OCI-LY3 (cell line): ENCODE measurements around the gene TAPT1.

Source experiments
- H2AFZ ChIP-seq: fragments of 200-600, 300-600 bp; shearing (Covaris generic); 2 replicates; pipeline ENCODE4 v1.6.0; 2014; ENCODE audit warnings: antibody characterized with exemption, low read depth, low read length
- H3K27ac ChIP-seq: fragments of 200-600, 300-600 bp; sonication (generic); 2 replicates; pipeline ENCODE4 v1.5.1; 2014; ENCODE audit warnings: mild to moderate bottlenecking, low read length, moderate library complexity, mixed read lengths
- H3K27me3 ChIP-seq: fragments of 200-600, 300-600 bp; sonication (generic); 2 replicates; pipeline ENCODE4 v1.6.1; 2014; ENCODE audit warnings: low read depth, low read length, mixed read lengths
- H3K36me3 ChIP-seq: fragments of 200-600, 300-600 bp; sonication (generic); replicated peaks from 2 replicates; pipeline ENCODE3; 2014; ENCODE audit warnings: low read depth, low read length, mixed read lengths
- H3K4me1 ChIP-seq: fragments of 300-600, 200-600 bp; sonication (generic); 2 replicates; pipeline ENCODE4 v1.6.1; 2014; ENCODE audit warnings: low read length, mixed read lengths
- H3K4me2 ChIP-seq: fragments of 200-600, 300-600 bp; sonication (generic); 2 replicates; pipeline ENCODE4 v1.6.1; 2014; ENCODE audit warnings: low read length, mixed read lengths
- H3K4me3 ChIP-seq: fragments of 300-600, 200-600 bp; sonication (generic); 2 replicates; pipeline ENCODE4 v1.5.1; 2014; ENCODE audit warnings: antibody characterized with exemption, mild to moderate bottlenecking, low read length, moderate library complexity
- H3K79me2 ChIP-seq: fragments of 300-600, 200-600 bp; shearing (Covaris generic); 2 replicates; pipeline ENCODE4 v1.6.1; 2014; ENCODE audit warnings: mild to moderate bottlenecking, low read length, mixed read lengths
- H3K9ac ChIP-seq: fragments of 300-600, 200-600 bp; shearing (Covaris generic); 2 replicates; pipeline ENCODE4 v1.6.0; 2014; ENCODE audit warnings: mild to moderate bottlenecking, low read length, moderate library complexity
- H3K9me3 ChIP-seq: fragments of 200-600, 300-600 bp; shearing (Covaris generic); 2 replicates; pipeline ENCODE4 v1.6.1; 2014; ENCODE audit warnings: low read length, mixed read lengths; ENCODE audit not compliant: insufficient read depth
- H4K20me1 ChIP-seq: fragments of 200-600, 300-600 bp; sonication (generic); 2 replicates; pipeline ENCODE4 v1.6.1; 2016; ENCODE audit warnings: low read length, mixed read lengths; ENCODE audit not compliant: insufficient read depth
- EZH2phosphoT487 ChIP-seq: fragments of 200-600 bp; shearing (Covaris generic); IDR thresholded peaks from 2 replicates; pipeline ENCODE4 v1.6.1; 2018; ENCODE audit warnings: antibody characterized with exemption, mixed run types, low read depth
- TF ChIP-seq, protein P1 (sequence below): fragments of 200-600, 300-600 bp; sonication (generic); IDR thresholded peaks from 2 replicates; pipeline ENCODE4 v1.5.1; 2014; ENCODE audit warnings: antibody characterized with exemption, low read length, low read depth

The TAPT1 gene

DNA sequence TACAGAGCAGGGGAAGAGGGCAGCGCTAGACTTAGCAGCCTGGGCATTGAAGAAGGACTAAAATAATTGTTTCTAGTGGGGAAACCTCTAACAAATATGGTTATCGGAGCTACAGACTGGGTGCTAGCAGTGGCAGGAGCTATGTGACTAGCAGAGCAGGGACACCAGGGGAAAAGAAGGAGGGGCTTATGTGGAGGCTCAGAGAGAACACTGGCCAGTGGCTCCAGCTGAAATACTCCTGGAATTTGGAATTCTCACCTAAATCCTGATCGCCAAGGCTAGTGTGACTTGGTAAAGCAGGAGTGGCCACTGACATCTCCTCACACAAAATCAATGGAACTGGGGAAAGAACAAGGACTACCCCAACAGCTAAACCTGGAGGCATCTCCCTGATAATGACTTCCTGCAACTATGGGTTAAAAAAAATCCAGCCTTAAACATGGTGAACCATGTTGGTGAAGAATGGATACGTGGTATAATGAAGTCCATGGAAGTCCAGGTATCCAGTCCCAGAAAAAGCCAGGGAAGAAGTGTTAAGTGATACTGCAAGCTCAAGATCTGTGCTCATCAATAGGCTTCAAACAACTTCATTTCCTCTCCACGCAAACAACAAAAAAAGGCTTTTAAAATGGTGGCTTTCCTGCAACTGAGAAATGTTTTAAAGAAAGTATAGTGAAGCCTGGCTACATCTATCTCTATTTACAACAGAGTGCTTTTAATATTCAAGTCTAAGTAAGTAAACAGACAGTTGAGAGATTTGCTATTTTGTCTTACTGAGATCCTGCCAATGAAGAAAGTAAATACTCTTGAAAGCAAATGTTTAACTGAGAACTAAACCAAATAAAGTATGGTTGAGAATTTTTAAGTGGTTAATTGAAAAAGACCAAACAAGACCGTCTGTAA, 1.8 kb downstream of the TAPT1 start:
- Histone ChIP-seq H3K9ac (peak overlapping the region; percentile 82), H3K36me3 (peaks cover 11% of the 10 kb centered on the region), H2AFZ (no peak overlapping the region), H3K27me3 (no peaks in the 10 kb centered on the region), H3K4me2 (peak overlapping the region; percentile 92), H3K4me1 (peaks cover 11% of the 10 kb centered on the region), H3K27ac (no peak overlapping the region), H3K79me2 (peaks cover 67% of the 10 kb centered on the region), H4K20me1 (peaks cover 26% of the 10 kb centered on the region), H3K4me3 (peak overlapping the region; percentile 93), H3K9me3 (no peaks in the 10 kb centered on the region)
- TF ChIP-seq EZH2phosphoT487 = no peak
- TF ChIP-seq, protein P1, sequence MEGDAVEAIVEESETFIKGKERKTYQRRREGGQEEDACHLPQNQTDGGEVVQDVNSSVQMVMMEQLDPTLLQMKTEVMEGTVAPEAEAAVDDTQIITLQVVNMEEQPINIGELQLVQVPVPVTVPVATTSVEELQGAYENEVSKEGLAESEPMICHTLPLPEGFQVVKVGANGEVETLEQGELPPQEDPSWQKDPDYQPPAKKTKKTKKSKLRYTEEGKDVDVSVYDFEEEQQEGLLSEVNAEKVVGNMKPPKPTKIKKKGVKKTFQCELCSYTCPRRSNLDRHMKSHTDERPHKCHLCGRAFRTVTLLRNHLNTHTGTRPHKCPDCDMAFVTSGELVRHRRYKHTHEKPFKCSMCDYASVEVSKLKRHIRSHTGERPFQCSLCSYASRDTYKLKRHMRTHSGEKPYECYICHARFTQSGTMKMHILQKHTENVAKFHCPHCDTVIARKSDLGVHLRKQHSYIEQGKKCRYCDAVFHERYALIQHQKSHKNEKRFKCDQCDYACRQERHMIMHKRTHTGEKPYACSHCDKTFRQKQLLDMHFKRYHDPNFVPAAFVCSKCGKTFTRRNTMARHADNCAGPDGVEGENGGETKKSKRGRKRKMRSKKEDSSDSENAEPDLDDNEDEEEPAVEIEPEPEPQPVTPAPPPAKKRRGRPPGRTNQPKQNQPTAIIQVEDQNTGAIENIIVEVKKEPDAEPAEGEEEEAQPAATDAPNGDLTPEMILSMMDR = no peak

DNA sequence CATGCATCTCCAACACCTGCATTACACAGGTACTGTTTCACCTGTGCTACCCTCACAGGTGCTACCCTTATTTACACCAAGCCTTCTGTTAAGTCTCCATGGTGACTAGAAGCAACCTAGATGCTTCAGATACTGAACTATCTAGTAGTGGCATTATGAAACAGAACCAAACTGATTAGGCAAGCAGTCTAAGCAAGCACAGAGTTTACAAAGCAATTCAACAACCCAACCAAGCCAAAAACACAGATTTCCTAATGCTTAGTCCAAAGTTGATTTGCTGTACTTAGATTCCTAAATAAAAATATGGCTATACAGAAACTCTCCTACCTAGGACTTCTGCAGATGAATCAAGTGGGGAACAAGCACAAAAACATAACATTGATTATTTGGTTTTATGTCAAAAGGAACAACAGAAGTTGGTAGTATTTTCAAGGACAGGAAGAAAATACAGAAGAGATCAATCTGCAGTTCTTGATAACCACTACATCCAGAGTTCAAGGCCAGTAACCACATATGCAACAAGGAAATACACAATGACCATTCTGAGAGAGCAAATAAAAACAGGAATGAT, 3.2 kb downstream of the TAPT1 start:
- no peak overlapping the region for H3K4me3 ChIP-seq
- H4K20me1 ChIP-seq = peaks cover 28% of the 10 kb centered on the region
- H3K9me3 ChIP-seq = no peaks in the 10 kb centered on the region
- no peak overlapping the region for H3K4me2 ChIP-seq
- no peak overlapping the region for H3K27ac ChIP-seq
- no peak overlapping the region for H2AFZ ChIP-seq
- no peaks in the 10 kb centered on the region for H3K27me3 ChIP-seq
- TF ChIP-seq EZH2phosphoT487 = no peak
- TF ChIP-seq, protein P1 = no peak
- peaks cover 11% of the 10 kb centered on the region for H3K4me1 ChIP-seq
- no peak overlapping the region for H3K9ac ChIP-seq
- peaks cover 71% of the 10 kb centered on the region for H3K79me2 ChIP-seq
- H3K36me3 ChIP-seq = peaks cover 12% of the 10 kb centered on the region

DNA sequence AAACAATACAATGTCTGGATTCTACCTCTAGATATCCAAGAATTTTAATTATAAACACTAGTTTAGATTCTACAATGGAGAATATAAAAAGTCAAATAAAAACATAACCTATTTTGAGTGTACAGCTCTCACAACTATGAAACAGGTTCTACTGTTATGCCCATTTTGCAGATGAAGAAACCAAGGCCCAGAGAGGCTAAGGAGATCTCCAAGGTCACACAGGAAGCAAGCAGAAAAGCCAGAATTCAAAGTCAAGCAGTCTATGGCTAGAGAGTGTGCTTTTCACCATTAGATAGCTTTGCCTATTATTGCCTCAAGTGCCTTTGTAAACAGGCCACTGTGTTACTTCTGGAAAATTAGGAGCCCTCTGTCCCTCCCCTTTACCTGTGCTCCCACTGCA, 7.3 kb downstream of the TAPT1 start:
- Histone ChIP-seq H3K9me3 (no peaks in the 10 kb centered on the region), H4K20me1 (peaks cover 38% of the 10 kb centered on the region), H2AFZ (no peak overlapping the region), H3K4me1 (peaks cover 14% of the 10 kb centered on the region), H3K27me3 (no peaks in the 10 kb centered on the region), H3K36me3 (peaks cover 8% of the 10 kb centered on the region), H3K4me3 (no peak overlapping the region), H3K27ac (no peak overlapping the region), H3K79me2 (peaks cover 51% of the 10 kb centered on the region), H3K9ac (no peak overlapping the region), H3K4me2 (no peak overlapping the region)
- TF ChIP-seq, protein P1 = no peak

DNA sequence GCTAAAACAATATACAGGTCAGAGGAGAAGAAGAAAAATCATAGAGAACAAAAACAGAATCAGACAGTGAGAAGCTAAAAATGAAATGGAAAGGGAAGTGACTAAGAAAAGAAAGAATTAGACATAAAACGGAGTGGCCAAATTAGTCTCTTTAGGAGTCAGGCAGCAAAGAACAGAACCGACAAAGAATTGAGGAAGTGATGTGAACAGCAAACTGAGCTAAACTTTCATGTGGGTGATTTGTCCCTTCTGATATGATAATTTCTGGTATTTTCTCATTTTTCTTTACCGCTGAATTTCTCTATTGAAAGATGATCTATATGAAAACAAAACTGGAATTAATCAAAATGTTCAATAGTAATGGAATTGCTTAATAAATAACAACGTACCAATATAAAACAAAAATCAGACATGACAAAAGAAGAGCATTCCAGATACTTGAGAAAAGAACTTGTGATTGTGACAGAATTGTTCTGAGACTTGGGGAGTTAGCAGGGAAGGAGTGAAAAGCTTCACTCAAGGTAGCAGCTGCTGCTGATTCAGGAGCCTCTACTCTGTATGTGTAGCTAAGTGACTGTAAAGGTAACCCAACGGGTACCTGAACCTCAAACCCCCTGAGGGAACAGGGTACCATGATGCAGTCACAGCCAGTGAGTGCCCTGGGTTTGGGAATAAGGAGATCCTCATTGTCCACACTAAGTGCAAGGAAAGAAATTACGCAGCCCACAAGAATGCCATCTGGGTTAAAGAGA, 8.8 kb downstream of the TAPT1 start:
- peak overlapping the region; percentile 35 for H3K4me3 ChIP-seq
- TF ChIP-seq, protein P1 = no peak
- no peak for TF ChIP-seq EZH2phosphoT487
- peaks cover 14% of the 10 kb centered on the region for H3K4me1 ChIP-seq
- H3K27ac ChIP-seq = no peak overlapping the region
- H3K9me3 ChIP-seq = no peaks in the 10 kb centered on the region
- no peak overlapping the region for H2AFZ ChIP-seq
- H3K36me3 ChIP-seq = peaks cover 11% of the 10 kb centered on the region
- peaks cover 24% of the 10 kb centered on the region for H4K20me1 ChIP-seq
- no peaks in the 10 kb centered on the region for H3K27me3 ChIP-seq
- peak overlapping the region; percentile 50 for H3K4me2 ChIP-seq
- peak overlapping the region; percentile 29 for H3K9ac ChIP-seq
- H3K79me2 ChIP-seq = peaks cover 37% of the 10 kb centered on the region
